HG02981 (cell line): ENCODE data around the gene B3GALT6.
"Not testable (repeated sequence)": the region's sequence is repeated elsewhere in the genome, so short reads cannot be mapped to it uniquely, and the experiment has no call there.

Source experiments
- ATAC-seq: cut with Tn5 transposase; IDR thresholded peaks from one replicate; pipeline ENCODE4 v1.9.1; 2021; ENCODE audit warnings: mild to moderate bottlenecking, moderate library complexity; ENCODE audit not compliant: unreplicated experiment

B3GALT6 gene

DNA sequence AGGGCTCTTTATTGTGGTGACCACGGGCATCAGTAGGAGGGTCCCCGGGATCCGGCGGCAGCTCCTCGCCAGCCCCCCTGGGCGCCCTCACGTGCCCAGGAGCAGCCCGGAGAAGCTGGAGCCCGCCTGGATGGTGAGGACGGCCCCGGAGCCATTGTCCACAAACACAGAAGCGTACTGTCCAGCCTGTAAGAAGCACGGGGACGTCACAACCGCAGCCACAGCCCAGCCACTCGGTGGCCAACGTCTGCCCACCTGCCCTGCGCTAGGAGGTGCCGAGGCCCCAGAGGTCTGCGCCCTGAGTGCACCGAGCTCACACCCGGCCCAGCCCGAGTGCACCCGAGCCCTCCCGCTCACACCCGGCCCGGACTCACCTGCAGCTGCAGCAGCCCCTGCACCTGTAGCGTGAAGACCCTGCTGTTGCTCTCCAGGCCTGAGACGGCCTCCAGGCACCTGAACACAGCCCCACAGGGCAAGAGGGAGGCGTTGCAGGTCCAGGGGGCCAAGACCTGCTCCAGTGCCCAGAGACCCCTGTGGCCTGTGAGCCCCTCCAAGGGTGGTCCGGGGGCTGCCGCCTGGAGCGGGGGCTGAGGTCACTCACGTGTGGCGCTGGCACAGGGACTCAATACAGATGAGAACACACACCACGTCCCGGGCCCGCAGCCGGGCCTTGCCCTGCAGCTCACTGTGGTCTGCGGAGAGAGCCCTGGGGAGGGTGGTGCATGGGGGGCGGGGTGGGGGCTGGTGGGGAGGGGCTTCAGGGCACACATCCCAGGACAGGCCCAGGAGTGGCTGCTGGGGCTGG is 10.6 kb downstream of the B3GALT6 start:
- no peak for ATAC-seq

DNA sequence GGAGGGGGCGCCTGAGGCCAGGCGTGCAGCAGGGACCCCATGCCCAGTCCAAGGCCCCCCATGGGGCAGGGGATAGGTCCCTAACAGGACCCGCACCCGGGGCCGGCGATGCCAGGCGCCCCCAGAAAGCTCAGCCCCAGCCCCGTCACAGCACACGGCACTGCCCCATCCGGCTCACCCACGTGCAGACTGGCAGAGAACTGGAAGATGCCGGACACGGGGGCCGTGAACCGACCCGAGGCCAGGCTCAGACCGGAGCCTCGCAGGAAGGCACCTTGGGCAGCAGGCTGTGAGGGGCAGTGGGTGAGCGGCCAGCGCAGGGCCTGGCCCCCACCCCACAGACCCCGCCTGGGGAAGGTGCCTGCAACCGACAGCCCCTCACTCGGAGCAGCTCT is 11.2 kb downstream of the B3GALT6 start:
- no peak for ATAC-seq

- no peak for ATAC-seq
Observed at GRCh38 chr1:1243807-1244191, 11.8 kb downstream of the B3GALT6 start.

DNA sequence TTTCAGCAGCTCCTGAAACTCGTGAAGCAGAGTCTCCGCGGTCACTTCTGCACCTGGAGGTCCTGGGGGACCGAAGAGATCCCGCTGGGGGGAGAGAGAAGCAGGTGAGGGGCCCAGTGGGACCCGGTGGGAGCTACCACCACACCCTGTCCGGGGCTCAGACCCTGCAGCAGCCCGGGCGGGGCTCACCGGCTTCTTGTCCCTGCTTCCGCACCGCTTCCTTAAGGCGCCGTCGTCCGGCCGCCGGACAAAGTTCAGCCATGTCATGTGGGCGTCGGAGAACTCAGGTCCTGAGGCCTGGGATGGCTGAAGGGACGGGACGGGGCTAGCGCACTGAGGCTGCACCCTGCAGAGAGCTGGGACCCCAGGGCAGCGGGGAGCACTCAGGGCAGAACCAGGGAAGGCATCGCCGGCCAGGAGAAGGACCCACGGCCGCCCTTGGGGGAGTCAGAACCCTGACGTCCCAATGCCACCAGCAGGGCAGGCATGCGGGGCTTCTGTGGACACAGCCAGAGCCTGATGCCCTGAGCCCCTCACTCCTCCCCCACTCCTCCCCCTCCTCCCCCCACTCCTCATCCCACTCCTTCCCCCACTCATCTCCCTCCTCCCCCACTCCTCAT is 12.3 kb downstream of the B3GALT6 start:
- no peak for ATAC-seq

DNA sequence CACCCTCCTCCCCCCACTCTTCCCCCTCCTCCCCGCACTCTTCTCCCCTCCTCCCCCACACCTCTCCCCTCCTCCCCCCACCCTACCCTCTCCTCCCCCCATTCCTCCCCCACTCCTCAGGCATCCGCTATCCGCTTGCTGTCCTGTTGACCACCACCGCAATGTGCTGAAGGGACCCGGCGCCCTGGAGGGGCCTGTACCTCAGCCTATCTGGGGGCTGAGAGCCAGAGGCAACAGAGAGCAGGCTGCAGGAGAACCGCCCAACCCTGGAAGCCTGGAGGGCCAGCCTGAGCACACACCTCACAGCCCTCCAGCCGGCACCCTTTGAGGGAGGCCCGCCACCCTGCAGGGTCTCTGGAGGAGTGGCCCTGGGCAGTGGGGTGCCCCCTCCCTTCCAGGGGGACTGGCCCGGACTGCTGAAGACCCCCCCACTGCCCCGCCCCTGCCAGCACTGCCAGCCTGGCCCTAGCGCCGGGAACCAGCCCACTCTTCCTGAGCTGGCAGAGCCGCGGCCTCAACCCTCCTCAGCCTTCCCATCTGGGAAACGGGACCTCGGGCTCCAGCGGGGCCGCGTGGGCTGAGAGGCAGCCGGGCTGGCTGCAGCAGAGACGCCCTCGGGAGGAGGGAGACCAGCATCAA is 13.3 kb downstream of the B3GALT6 start:
- ATAC-seq, result no peak

GRCh38 chr1:1245817-1246576 is 14.0 kb downstream of the B3GALT6 start:
- no peak for ATAC-seq

GRCh38 chr1:1246577-1247340 is 14.7 kb downstream of the B3GALT6 start, which contains the start of gene C1QTNF12:
Gene C1QTNF12, minus strand, starts transcription at chr1:1246722. Its CDS starts 32 bp downstream, at chr1:1246690.
- ATAC-seq, result no peak

DNA sequence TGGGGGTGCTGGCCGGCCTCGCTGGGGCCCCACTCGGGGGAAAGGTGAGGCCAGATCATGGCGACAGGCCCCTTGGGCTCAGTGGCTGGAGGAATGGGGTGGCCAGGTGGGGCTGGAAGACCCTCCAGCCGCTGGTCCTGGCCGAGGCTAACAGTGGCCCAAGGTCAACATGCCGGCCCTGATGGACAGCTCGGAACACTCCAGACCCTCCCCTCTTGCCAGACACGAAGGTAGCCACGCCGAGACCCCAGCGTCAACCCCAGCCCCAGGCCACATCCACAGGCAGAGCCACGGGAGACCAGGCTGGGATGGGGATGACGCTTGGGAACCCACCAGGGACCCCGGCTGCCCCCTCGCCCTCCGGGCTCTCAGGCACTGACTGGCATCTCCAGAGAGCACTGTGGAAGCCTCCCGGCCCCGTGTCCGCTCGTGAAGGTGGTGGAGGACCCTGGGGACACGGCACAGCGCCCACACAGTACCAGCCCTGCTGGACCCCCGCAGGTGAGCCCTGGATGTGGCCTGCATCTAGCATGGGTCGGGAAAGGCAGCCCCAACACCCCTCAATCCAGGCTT is 15.4 kb downstream of the B3GALT6 start:
- no peak for ATAC-seq

DNA sequence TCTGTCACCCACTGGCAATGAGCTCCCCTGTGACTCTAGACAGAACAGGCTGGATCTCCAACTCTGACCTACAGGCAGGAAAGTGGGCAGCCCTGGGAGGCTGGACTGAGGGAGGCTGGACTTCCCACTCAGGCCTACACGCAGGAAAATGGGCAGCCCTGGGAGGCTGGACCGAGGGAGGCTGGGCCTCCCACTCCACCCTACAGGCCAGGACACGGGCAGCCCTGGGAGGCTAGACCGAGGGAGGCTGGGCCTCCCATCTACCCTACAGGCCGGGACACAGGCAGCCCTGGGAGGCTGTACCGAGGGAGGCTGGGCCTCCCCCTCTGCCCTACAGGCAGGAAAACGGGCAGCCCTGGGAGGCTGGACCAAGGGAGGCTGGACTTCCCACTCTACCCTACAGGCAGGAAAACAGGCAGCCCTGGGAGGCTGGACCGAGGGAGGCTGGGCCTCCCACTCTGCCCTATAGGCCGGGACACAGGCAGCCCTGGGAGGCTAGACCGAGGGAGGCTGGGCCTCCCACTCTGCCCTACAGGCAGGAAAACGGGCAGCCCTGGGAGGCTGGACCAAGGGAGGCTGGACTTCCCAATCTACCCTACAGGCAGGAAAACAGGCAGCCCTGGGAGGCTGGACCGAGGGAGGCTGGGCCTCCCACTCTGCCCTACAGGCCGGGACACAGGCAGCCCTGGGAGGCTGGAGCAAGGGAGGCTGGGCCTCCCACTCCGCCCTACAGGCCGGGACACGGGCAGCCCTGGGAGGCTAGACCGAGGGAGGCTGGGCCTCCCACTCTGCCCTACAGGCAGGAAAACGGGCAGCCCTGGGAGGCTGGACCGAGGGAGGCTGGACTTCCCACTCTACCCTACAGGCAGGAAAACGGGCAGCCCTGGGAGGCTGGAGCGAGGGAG is 16.2 kb downstream of the B3GALT6 start:
- not testable (repeated sequence) for ATAC-seq

DNA sequence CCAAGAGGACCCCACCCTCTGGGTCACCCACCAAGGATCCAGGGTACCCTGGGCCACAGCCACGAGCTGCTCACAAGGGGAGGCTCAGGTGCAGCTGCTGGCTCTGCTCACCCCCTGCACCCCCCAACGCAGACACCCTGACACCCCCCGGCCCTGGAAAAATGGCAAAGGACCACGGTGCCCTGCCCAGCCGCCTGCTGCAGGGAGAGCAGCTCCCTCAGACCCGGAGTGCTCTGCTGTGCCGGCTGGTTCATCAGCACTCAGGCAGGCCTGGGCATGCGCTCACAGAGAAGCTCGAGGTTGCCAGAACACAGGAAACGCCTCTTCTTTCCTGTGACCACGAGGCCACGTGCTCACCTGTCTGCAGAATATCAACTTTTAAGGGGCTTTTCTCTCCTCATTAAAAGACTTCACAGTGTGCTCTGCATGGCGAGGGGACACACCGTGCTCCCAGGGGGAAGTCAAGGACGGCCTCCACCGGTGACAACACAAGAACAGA is 18.8 kb downstream of the B3GALT6 start:
- no peak for ATAC-seq

DNA sequence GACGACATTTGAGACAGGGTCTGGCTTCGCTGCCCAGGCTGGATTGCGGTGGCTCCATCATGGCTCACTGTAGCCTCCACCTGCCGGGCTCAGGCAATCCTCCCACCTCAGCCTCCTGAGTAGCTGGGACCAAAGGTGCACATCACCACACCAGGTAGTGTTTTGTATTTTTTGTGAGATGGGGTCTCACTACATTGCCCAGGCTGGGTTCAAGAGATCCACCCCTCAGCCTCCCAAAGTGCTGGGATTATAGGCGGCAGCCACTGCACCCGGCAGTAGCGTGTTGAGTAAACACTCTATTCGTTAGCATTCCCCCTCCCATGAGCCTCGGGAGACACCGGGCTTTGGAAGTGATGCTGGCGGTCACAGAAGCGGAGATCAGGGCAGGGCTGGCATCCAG is 21.3 kb downstream of the B3GALT6 start:
- no peak for ATAC-seq

DNA sequence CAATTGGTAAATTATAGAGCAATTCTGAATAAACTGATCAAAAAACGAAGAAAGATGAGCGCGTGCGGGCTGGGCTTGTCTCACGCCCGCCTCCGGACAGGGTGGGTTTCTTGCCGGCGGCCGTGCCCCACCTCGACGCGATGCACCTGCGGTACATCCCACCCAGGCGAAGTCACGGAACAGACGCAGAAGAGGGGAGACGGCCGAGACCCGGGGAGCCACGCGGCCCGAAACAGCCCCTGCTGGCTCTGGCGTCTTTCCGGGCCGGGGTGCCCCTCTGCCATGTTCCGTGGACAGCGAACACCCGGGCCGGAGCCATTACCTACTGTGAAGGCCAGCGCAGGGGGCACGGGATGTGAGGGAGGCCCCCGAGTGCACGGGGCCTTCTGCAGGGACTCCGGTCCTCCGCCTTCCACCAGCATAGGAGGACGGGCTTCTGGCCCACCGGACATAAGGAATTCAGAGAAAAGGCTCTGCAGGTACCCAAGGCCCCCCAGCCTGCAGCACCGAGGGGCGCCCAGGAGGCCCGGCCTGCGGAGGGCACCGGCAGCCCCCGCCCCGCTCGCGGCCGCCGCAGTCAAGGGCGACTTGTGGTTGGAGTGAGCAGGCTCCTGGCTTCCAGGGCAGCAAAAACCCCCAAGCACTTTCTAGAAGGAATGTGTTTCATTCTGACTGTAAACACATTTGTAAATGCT is 22.1 kb downstream of the B3GALT6 start:
- ATAC-seq, result no peak

GRCh38 chr1:1254667-1254998 is 22.6 kb downstream of the B3GALT6 start:
- no peak for ATAC-seq

GRCh38 chr1:1255078-1255477 is 23.0 kb downstream of the B3GALT6 start:
- no peak for ATAC-seq

GRCh38 chr1:1255611-1256010 is 23.6 kb downstream of the B3GALT6 start:
- ATAC-seq, result no peak

DNA sequence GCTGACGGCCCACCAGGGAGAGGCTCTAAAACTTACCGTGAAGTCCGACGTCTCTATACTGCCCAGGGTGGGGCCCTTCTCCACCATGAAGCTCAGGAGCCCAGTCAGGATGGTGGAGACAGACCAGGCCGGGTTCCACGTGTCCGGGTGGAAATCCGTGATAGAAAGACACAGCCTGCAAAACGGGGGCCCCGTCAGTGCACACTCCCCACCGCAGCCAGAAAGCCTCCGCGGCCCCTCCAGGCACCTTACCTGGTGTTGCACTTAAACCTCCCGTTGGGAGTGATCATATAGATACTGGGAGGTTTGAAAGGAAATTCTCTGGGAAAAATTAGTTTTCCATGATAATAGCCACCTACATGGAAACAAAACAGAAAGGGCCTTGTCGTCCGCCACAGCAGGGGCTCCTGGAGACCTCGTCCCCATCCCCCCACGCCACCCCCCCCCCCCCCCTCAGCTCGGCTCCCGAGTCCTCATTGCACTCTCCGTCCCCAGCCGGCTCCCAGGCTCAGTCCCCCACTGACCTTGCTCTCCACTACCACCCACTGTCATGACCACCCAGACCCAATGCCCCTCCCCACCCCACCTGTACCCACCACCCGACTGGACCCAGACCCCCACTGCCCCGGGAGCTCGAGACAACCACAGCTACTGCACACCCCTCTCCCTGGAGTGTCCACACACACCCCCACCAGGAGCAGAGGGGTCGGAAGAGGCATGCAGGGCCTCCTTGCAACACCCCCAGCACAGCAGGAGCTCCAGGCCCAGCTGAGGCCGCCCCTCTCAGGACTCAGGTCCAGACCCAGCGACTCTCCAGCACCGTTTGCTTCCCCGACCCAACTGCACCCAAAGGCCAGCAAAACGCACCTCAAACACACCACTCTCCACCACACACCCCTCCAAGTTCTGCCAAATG is 25.2 kb downstream of the B3GALT6 start:
- no peak for ATAC-seq

DNA sequence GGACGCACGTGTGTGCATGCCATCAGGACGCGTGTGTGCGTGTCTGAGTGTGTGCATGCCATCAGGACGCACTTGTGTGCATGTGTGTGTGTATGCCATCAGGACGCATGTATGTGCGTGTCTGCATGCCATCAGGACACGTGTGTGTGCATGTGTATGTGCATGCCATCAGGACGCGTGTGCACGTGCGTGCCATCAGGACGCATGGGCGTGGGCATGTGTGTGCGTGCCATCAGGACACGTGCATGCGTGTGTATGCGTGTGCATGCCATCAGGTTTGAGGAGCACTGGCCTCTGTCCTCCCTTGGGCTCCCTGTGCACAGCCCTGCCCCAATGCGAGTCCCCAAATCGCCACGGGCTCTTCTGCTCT is 27.1 kb downstream of the B3GALT6 start:
- no peak for ATAC-seq

DNA sequence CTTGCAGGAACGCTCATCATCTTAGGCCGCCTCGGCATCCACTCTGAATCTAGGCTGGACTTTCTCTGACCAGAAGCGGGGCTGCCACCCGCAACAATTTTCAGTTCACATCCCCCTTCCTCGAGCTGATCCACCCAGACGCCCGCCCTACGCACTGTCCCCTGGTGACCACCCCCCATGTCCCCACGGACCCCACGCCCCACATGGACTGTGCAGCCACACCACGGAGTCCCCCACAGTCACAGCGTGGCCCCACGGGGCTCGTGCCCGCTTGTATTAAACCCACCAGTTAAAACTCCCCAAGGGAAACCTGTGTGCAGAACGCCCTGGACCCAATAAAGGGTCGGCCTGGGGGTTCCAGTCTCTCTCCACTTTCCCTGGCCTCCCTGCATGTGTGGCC is 27.5 kb downstream of the B3GALT6 start:
- ATAC-seq, result no peak
